ENCODE measurements around the gene ARFGEF3. TPM values are rescaled to one million over a fixed set of nuclear protein-coding genes. Genes with fewer than 3 reads are reported as not detected.
A peak's percentile ranks its signal among the peaks of the same experiment; 100 is the strongest.
"Not testable (repeated sequence)": the region's sequence is repeated elsewhere in the genome, so short reads cannot be mapped to it uniquely, and the experiment has no call there.

ARFGEF3 gene
- total and polyA plus RNA-seq, 4 donors = 9.8 to 45.6 (median 19.9) TPM

DNA sequence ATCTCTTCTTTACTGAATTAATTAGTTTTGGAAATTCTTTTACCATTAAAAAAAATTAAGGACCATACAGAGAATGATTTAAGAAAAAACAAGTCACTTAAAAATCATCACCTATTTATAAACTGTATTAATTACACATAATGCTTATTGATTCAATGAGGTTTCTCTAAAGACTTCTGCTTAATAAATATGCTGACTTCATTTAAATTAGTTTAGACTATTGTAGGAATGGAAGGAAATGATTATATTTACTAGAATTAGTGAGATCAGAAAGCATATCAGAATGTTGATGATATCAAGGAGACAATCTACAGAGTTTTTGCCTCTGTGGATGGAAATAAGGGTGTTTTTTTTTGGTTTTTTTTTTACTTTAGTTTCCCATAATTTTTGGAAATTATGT, 181.4 kb downstream of the ARFGEF3 start:
- Histone ChIP-seq H3K4me1 (ENCODE audit: control insufficient read depth, insufficient read depth, low read length) (no peaks in the 10 kb centered on the region), H3K36me3 (ENCODE audit: control insufficient read depth, insufficient read depth, low read length) (no peaks in the 10 kb centered on the region), H3K27me3 (ENCODE audit: control insufficient read depth, insufficient read depth, low read length) (no peaks in the 10 kb centered on the region), H3K4me3 (ENCODE audit: low read depth, low read length) (no peak overlapping the region), H3K9me3 (ENCODE audit: control insufficient read depth, insufficient read depth, low read length) (no peaks in the 10 kb centered on the region), H3K27ac (ENCODE audit: low read depth, low read length) (no peak overlapping the region)
- no peak for DNase-seq (ENCODE audit: low read depth in 4 of 6, low spot score in 6 of 6)

DNA sequence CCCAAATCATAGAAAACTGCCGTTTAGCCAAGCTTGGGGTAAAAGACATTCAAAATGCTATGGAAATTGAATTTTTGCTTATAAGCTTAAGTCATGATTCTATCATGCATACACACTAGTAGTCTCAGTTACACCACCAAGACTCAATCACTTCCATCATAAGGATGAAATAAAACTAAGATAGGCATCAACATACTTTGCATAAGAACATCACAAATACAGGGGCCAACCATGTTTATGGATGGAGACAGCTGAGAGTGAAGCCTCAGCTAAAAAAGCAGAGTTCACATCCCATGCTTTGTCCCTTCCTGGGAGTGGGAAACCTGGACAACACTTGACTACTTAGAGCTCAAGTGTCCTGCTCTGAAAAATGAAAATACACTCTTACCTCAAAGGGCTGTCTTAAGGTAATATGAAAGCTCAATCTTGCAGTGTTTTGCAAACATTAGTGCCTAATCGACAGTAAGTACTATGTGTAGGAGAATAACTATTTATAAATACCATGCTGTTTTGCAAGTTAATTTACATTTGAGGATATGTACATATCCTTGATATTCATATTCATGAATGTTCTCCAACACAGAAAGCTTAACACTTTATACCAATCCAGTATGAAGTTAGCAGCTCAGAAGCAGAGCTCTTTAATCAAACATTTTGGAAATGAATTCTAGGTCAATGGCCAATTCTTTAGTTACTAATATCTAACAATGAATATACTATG, 184.0 kb downstream of the ARFGEF3 start:
- H3K36me3 ChIP-seq (ENCODE audit: control insufficient read depth, insufficient read depth, low read length) = no peaks in the 10 kb centered on the region
- no CpG with 5 or more reads among the region's 2 CpGs for WGBS (ENCODE audit: insufficient coverage)
- H3K4me1 ChIP-seq (ENCODE audit: control insufficient read depth, insufficient read depth, low read length) = no peaks in the 10 kb centered on the region
- DNase-seq (ENCODE audit: low read depth in 4 of 6, low spot score in 6 of 6) = peak in 1 of 6 donors; percentile 11
- H3K9me3 ChIP-seq (ENCODE audit: control insufficient read depth, insufficient read depth, low read length) = no peaks in the 10 kb centered on the region
- no peak overlapping the region for H3K4me3 ChIP-seq (ENCODE audit: low read depth, low read length)
- H3K27me3 ChIP-seq (ENCODE audit: control insufficient read depth, insufficient read depth, low read length) = no peaks in the 10 kb centered on the region
- no peak overlapping the region for H3K27ac ChIP-seq (ENCODE audit: low read depth, low read length)

DNA sequence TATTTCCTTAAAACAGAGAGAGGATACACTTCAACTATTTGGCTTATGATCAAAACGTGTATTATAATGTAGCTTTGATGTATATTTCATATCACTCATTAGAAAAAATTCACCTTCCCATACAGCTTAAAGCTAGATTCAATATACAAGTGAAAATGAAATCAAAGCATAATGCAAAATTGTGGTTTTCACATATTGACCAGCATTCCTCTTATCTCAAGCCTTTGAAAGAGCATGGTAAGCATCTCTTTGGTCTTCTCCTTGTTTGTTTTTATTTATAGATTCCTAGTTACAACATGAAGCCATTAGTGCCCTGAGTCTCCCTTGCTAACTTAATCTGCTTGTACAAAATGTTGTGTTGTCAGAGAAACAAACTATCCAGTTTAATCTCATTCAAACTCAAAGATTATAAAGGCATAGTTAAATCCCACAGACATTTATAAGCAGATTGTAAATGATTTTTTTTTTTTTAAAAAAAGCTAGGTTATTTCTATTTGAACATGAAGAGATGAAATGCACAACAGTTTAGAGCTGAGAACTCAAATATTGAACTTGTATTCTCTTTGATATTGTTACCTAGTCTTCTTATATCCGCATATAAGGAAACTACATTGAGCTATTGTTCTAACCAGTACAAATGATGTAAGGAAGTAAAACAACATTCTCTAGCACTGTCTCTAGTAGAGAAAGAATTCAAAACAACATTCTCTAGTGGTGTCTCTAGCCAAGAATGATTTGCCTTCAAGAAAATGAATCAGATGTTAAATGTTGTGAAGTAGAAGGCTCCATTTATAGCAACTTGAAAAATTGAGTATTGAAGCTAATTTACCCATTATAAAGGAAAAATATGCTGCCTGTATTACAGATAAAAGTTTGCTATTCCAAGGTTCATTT, 184.8 kb downstream of the ARFGEF3 start:
- H3K27ac ChIP-seq (ENCODE audit: low read depth, low read length) = no peak overlapping the region

DNA sequence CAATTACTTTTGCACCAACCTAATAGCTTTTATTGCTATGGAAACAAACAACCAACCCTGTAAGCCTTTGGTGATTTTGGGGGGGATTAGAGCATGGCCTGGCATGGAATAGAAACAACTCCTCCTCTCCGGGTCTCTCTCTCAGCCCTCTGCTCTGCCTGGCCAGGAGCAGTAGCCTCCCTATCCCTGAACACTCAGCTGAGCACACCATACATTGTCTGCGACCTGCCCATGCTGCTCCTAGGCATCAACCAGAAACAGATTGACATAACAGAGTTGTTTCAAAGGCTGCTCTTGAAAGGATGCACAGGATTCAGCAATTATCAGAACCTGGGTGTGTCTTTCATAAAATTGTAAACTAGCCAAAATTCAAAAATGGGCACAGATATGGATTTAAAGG, 186.1 kb downstream of the ARFGEF3 start:
- H3K36me3 ChIP-seq (ENCODE audit: control insufficient read depth, insufficient read depth, low read length) = no peaks in the 10 kb centered on the region
- no peaks in the 10 kb centered on the region for H3K9me3 ChIP-seq (ENCODE audit: control insufficient read depth, insufficient read depth, low read length)
- no peaks in the 10 kb centered on the region for H3K4me1 ChIP-seq (ENCODE audit: control insufficient read depth, insufficient read depth, low read length)
- H3K4me3 ChIP-seq (ENCODE audit: low read depth, low read length) = no peak overlapping the region
- H3K27ac ChIP-seq (ENCODE audit: low read depth, low read length) = no peak overlapping the region
- DNase-seq (ENCODE audit: low read depth in 4 of 6, low spot score in 6 of 6) = no peak
- WGBS (ENCODE audit: insufficient coverage) = 67% methylated on average over 2 of the region's 2 CpGs
- no peaks in the 10 kb centered on the region for H3K27me3 ChIP-seq (ENCODE audit: control insufficient read depth, insufficient read depth, low read length)

More for the DNA sequence above, 184.8 kb downstream of the ARFGEF3 start:
- H3K4me3 ChIP-seq (ENCODE audit: low read depth, low read length) = no peak overlapping the region
- H3K27me3 ChIP-seq (ENCODE audit: control insufficient read depth, insufficient read depth, low read length) = no peaks in the 10 kb centered on the region
- no peaks in the 10 kb centered on the region for H3K36me3 ChIP-seq (ENCODE audit: control insufficient read depth, insufficient read depth, low read length)
- peak in 1 of 6 donors; percentile 43 for DNase-seq (ENCODE audit: low read depth in 4 of 6, low spot score in 6 of 6)
- no peaks in the 10 kb centered on the region for H3K4me1 ChIP-seq (ENCODE audit: control insufficient read depth, insufficient read depth, low read length)
- no peaks in the 10 kb centered on the region for H3K9me3 ChIP-seq (ENCODE audit: control insufficient read depth, insufficient read depth, low read length)
- WGBS (ENCODE audit: insufficient coverage) = no CpG with 5 or more reads among the region's 2 CpGs

DNA sequence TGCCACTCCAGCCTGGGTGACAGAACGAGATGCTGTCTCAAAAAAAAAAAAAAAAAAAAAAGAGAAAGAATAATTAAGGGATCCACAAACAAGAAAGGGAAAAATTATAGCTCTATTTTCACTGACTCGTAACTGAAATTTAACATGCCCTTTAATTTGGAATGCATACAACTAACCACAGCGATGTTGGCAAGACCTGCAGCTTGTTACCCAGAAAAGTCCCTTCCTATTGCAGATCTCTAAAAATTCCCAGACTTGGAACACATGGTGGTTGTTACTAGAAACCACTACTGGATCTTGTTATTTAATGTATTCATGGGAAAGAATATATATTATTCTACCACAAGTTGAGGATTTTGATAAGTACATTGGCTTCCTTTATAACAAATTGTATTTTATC, 188.2 kb downstream of the ARFGEF3 start:
- Histone ChIP-seq H3K27ac (ENCODE audit: low read depth, low read length) (no peak overlapping the region), H3K4me3 (ENCODE audit: low read depth, low read length) (no peak overlapping the region), H3K27me3 (ENCODE audit: control insufficient read depth, insufficient read depth, low read length) (no peaks in the 10 kb centered on the region), H3K36me3 (ENCODE audit: control insufficient read depth, insufficient read depth, low read length) (no peaks in the 10 kb centered on the region), H3K4me1 (ENCODE audit: control insufficient read depth, insufficient read depth, low read length) (no peaks in the 10 kb centered on the region), H3K9me3 (ENCODE audit: control insufficient read depth, insufficient read depth, low read length) (no peaks in the 10 kb centered on the region)
- DNase-seq (ENCODE audit: low read depth in 4 of 6, low spot score in 6 of 6) = peak in 1 of 6 donors; percentile 77
- WGBS (ENCODE audit: insufficient coverage) = no CpG with 5 or more reads among the region's 3 CpGs

DNA sequence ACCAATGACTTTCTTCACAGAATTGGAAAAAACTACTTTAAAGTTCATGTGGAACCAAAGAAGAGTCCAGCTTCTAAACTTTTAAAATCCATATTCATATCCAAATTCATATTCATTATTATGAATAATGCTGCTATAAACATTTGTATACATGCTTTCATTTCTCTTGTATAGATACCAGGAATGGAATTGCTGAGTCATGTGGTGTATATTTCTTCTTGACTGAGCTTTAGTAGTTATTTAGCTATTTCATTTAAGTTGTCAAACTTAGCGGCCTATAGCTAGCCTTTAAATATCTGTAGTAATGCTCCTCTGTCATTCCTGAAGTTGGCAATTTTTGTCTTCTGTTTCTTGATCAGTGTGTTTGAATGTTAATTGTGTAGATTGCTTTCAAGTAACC, 196.2 kb downstream of the ARFGEF3 start:
- Histone ChIP-seq H3K27ac (ENCODE audit: low read depth, low read length) (no peak overlapping the region), H3K4me1 (ENCODE audit: control insufficient read depth, insufficient read depth, low read length) (no peaks in the 10 kb centered on the region), H3K27me3 (ENCODE audit: control insufficient read depth, insufficient read depth, low read length) (no peaks in the 10 kb centered on the region), H3K4me3 (ENCODE audit: low read depth, low read length) (no peak overlapping the region), H3K9me3 (ENCODE audit: control insufficient read depth, insufficient read depth, low read length) (no peaks in the 10 kb centered on the region), H3K36me3 (ENCODE audit: control insufficient read depth, insufficient read depth, low read length) (no peaks in the 10 kb centered on the region)
- no CpG with 5 or more reads among the region's 1 CpG for WGBS (ENCODE audit: insufficient coverage)
- no peak for DNase-seq (ENCODE audit: low read depth in 4 of 6, low spot score in 6 of 6)

DNA sequence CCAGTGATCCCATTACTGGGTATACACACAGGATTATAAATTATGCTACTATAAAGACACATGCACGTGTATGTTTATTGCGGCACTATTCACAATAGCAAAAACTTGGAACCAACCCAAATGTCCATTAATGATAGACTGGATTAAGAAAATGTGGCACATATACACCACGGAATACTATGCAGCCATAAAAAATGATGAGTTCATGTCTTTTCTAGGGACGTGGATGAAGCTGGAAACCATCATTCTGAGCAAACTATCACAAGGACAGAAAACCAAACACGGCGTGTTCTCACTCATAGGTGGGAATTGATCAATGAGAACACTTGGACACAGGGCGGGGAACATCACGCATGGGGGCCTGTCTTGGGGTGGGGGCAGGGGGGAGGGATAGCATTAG, 206.9 kb downstream of the ARFGEF3 start:
- H3K4me1 ChIP-seq (ENCODE audit: control insufficient read depth, insufficient read depth, low read length); H3K27me3 ChIP-seq (ENCODE audit: control insufficient read depth, insufficient read depth, low read length); H3K27ac ChIP-seq (ENCODE audit: low read depth, low read length); H3K9me3 ChIP-seq (ENCODE audit: control insufficient read depth, insufficient read depth, low read length); H3K4me3 ChIP-seq (ENCODE audit: low read depth, low read length); DNase-seq (ENCODE audit: low read depth in 4 of 6, low spot score in 6 of 6); H3K36me3 ChIP-seq (ENCODE audit: control insufficient read depth, insufficient read depth, low read length): not testable (repeated sequence)
- 100% methylated on average over 2 of the region's 8 CpGs for WGBS (ENCODE audit: insufficient coverage)

DNA sequence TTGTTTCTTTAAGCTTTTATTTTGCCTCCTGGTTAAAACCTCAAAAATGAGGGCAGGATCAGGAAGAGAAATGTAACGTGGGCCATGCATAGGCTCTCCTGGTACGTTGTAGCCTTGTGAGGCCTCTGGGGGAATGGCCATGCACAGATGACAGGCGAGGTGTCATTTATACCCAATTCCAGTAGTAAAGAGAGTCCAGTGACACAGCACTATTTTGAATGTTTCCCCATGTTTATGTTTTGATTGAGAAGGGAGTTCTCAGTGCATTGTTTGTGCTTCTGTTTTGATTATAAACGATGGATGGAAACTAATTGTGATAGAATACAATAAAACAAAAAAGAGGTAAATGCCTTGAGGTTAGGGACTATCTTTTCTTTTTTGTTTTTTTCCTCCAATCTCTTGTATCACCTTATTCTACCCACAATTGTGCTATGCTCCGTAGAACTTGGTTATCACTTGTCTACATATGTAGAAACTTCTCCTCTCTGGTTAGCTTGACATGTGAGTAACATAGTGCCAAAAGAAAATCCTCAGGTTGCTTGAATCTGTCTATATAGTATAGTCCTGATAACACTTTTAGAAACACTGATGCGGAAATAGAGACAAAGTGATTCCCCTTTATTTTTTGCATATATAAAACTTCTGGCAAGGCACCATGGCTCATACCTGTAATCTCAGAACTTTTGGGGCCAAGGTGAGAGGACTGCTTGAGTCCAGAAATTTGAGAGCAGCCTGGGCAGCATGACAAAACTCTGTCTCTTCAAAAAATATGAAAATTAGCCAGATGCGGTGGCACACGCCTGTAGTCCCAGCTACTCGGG, 209.1 kb downstream of the ARFGEF3 start:
- Histone ChIP-seq H3K27me3 (ENCODE audit: control insufficient read depth, insufficient read depth, low read length) (no peaks in the 10 kb centered on the region), H3K4me3 (ENCODE audit: low read depth, low read length) (no peak overlapping the region), H3K9me3 (ENCODE audit: control insufficient read depth, insufficient read depth, low read length) (no peaks in the 10 kb centered on the region), H3K36me3 (ENCODE audit: control insufficient read depth, insufficient read depth, low read length) (no peaks in the 10 kb centered on the region), H3K4me1 (ENCODE audit: control insufficient read depth, insufficient read depth, low read length) (no peaks in the 10 kb centered on the region), H3K27ac (ENCODE audit: low read depth, low read length) (no peak overlapping the region)
- 50% methylated on average over 1 of the region's 9 CpGs for WGBS (ENCODE audit: insufficient coverage)
- no peak for DNase-seq (ENCODE audit: low read depth in 4 of 6, low spot score in 6 of 6)

DNA sequence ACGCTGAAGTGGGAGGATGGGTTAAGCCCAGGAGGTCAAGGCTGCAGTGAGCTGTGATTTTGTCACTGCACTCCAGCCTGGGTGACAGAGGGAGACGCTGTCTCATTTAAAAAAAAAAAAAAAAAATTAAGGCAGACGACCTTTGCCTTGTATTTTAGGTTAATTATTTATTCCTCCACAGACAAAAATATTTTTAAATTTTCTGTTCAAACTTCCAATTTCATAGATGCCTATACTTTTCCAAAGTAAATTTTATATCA, 209.6 kb downstream of the ARFGEF3 start:
- Histone ChIP-seq H3K4me3 (ENCODE audit: low read depth, low read length) (no peak overlapping the region), H3K4me1 (ENCODE audit: control insufficient read depth, insufficient read depth, low read length) (no peaks in the 10 kb centered on the region), H3K36me3 (ENCODE audit: control insufficient read depth, insufficient read depth, low read length) (no peaks in the 10 kb centered on the region), H3K9me3 (ENCODE audit: control insufficient read depth, insufficient read depth, low read length) (no peaks in the 10 kb centered on the region), H3K27ac (ENCODE audit: low read depth, low read length) (no peak overlapping the region), H3K27me3 (ENCODE audit: control insufficient read depth, insufficient read depth, low read length) (no peaks in the 10 kb centered on the region)
- WGBS (ENCODE audit: insufficient coverage) = no CpG with 5 or more reads among the region's 3 CpGs
- no peak for DNase-seq (ENCODE audit: low read depth in 4 of 6, low spot score in 6 of 6)

Data from spinal cord (tissue), 10 donors.